ENCODE measurements around the gene PRSS50. TPM values are rescaled to one million over a fixed set of nuclear protein-coding genes. Genes with fewer than 3 reads are reported as not detected.

Gene PRSS50
- total RNA-seq, 2 experiments from 2014 or later, result not detected

Other genes with a start within 250 kb of the PRSS50 start
- gene RTP3, start 219.9 kb downstream of the PRSS50 start, total RNA-seq, result not detected
- not detected for gene LRRC2, start 151.6 kb downstream of the PRSS50 start, total RNA-seq
- gene FAM240A, start 105.3 kb downstream of the PRSS50 start, total RNA-seq, result not detected
- 1 to 10 TPM; 4.0 to 4.3 TPM for gene ALS2CL, start 24.2 kb downstream of the PRSS50 start, total RNA-seq
- gene TMIE, start 16.5 kb downstream of the PRSS50 start, total RNA-seq, result 1 to 10 TPM in 1 of 2 experiments, under 1 TPM in 1; 0.93 to 1.3 TPM
- gene MYL3, start 145.6 kb upstream of the PRSS50 start, total RNA-seq, result not detected
- not detected for gene PTH1R, start 159.9 kb upstream of the PRSS50 start, total RNA-seq

Measured in activated CD4-positive, alpha-beta memory T cell treated with anti-CD3 and anti-CD28 coated beads for 36 hours (primary cell).